ENCODE measurements around the gene TTC7B. TPM values are rescaled to one million over a fixed set of nuclear protein-coding genes. Genes with fewer than 3 reads are reported as not detected.

TTC7B gene
- total RNA-seq, 2 experiments from 2014 or later, result 1.2 to 1.3 TPM

DNA sequence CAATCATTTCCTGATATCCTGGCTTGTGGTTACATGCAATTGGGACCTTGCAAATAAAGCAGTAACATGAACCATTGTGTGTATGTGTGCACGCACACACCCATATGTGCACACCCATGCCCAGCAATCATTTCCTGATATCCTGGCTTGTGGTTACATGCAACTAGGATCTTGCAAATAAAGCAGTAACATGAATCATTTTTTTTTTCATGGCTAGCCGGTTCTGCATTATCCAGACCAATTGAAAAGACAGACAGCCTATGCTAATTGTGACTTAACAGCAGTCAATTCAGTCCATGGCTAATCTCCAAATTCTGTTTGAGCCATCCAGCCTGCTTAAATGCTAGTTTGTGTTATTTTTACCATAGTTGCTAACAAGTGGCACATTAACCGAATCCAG is 134.3 kb downstream of the TTC7B start:
- POLR2A ChIA-PET, result no interaction called here
- peaks cover 10% of the 10 kb centered on the region for H3K4me1 ChIP-seq (ENCODE audit: insufficient read depth, low read length)
- Mint-ChIP-seq H3K27ac (no peak overlapping the region), H3K4me1 (ENCODE audit: low read depth) (peaks cover 12% of the 10 kb centered on the region), H3K9me3 (no peaks in the 10 kb centered on the region), H3K4me3 (no peak overlapping the region), H3K36me3 (ENCODE audit: low read depth) (no peaks in the 10 kb centered on the region), H3K27me3 (no peaks in the 10 kb centered on the region)
- H3K36me3 ChIP-seq (ENCODE audit: insufficient read depth, low read length), result no peaks in the 10 kb centered on the region
- intact Hi-C loops (cut with DNase I, micrococcal nuclease), result no loop called here
- CTCF ChIA-PET, result no interaction called here
- TF ChIP-seq, protein P1, sequence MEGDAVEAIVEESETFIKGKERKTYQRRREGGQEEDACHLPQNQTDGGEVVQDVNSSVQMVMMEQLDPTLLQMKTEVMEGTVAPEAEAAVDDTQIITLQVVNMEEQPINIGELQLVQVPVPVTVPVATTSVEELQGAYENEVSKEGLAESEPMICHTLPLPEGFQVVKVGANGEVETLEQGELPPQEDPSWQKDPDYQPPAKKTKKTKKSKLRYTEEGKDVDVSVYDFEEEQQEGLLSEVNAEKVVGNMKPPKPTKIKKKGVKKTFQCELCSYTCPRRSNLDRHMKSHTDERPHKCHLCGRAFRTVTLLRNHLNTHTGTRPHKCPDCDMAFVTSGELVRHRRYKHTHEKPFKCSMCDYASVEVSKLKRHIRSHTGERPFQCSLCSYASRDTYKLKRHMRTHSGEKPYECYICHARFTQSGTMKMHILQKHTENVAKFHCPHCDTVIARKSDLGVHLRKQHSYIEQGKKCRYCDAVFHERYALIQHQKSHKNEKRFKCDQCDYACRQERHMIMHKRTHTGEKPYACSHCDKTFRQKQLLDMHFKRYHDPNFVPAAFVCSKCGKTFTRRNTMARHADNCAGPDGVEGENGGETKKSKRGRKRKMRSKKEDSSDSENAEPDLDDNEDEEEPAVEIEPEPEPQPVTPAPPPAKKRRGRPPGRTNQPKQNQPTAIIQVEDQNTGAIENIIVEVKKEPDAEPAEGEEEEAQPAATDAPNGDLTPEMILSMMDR (IDR thresholded peaks at IDR 0.05), result no peak
- ATAC-seq (ENCODE audit: poor library complexity), result no peak
- no peak overlapping the region for H3K4me3 ChIP-seq (ENCODE audit: low read length)
- H3K9me3 ChIP-seq (ENCODE audit: control insufficient read depth in 1 of 2, insufficient read depth in 1 of 2, low read length in 2 of 2), result no peaks in the 10 kb centered on the region
- DNase-seq, result no peak
- H3K27ac ChIP-seq (ENCODE audit: low read depth in 1 of 2, low read length in 2 of 2), result no peak overlapping the region
- H3K27me3 ChIP-seq (ENCODE audit: control insufficient read depth in 1 of 2, insufficient read depth in 2 of 2, low read length in 2 of 2), result no peaks in the 10 kb centered on the region

DNA sequence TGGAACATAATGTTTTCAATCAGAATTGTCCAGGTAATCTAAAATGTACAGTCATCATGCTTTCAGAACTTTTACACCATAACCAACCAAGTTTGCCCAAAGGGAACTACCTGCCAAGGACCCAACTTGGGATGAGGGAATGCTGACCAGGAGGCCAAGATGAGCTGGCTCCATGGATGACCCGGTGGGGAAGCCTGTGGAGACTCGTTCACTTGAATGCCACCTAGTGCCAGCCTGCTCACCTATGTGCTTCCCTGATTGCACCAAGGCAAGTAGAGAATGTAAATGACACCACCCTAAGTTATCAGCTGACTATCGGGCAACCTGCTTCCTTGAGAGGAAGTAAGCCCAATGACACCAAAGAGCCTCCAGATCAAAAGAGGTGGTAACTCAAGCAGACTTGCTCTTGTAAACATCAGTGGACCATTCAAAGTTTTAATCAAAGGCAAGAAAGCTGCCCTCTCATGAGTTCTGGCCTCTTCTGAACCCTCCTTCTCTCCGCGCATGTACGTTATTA is 137.3 kb downstream of the TTC7B start:
- TF ChIP-seq, protein P1 (IDR thresholded peaks at IDR 0.05), result no peak
- DNase-seq, result peak in 1 of 14 experiments; percentile 5
- Mint-ChIP-seq H3K4me3 (no peak overlapping the region), H3K36me3 (ENCODE audit: low read depth) (no peaks in the 10 kb centered on the region), H3K9me3 (no peaks in the 10 kb centered on the region), H3K27ac (no peak overlapping the region), H3K4me1 (ENCODE audit: low read depth) (peaks cover 14% of the 10 kb centered on the region), H3K27me3 (no peaks in the 10 kb centered on the region)
- H3K27ac ChIP-seq (ENCODE audit: low read depth in 1 of 2, low read length in 2 of 2), result no peak overlapping the region
- H3K4me3 ChIP-seq (ENCODE audit: low read length), result no peak overlapping the region
- H3K4me1 ChIP-seq (ENCODE audit: insufficient read depth, low read length), result peaks cover 10% of the 10 kb centered on the region
- ATAC-seq (ENCODE audit: poor library complexity), result no peak
- ChIA-PET CTCF (no interaction called here), POLR2A (interaction anchor here (0.9 kb wide), 1 partner anchor 29 kb away, joined by 3 read pairs; no protein-coding TSS in a partner anchor)
- H3K36me3 ChIP-seq (ENCODE audit: insufficient read depth, low read length), result no peaks in the 10 kb centered on the region
- H3K27me3 ChIP-seq (ENCODE audit: control insufficient read depth in 1 of 2, insufficient read depth in 2 of 2, low read length in 2 of 2), result no peaks in the 10 kb centered on the region
- no peaks in the 10 kb centered on the region for H3K9me3 ChIP-seq (ENCODE audit: control insufficient read depth in 1 of 2, insufficient read depth in 1 of 2, low read length in 2 of 2)
- intact Hi-C loops (cut with DNase I, micrococcal nuclease), result no loop called here

DNA sequence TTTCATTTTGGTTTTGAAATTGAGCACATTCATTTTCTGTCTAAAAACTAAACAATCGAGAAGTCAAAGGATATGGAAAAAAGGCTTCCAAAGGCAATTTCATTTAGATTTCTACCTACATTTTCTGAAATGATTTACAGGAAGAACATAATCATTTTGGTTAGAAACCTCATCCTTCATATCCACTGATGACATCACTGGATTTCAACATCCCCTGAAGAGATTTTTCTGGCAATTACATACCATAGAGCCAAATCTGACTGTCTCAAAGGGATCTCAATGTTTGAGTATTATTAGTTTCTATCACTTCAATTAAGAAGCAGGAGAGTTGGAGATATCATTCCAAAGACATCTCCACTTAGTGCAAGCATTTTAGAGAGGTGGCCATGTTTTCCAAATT is 137.8 kb downstream of the TTC7B start:
- ATAC-seq (ENCODE audit: poor library complexity) (no peak), DNase-seq (no peak)
- ChIA-PET POLR2A (interaction anchor here (0.9 kb wide), 1 partner anchor 30 kb away, joined by 3 read pairs; no protein-coding TSS in a partner anchor), CTCF (no interaction called here)
- H3K27me3 Mint-ChIP-seq, result no peaks in the 10 kb centered on the region
- intact Hi-C loops (cut with DNase I, micrococcal nuclease), result no loop called here
- no peaks in the 10 kb centered on the region for H3K9me3 Mint-ChIP-seq
- Histone ChIP-seq H3K27me3 (ENCODE audit: control insufficient read depth in 1 of 2, insufficient read depth in 2 of 2, low read length in 2 of 2) (no peaks in the 10 kb centered on the region), H3K9me3 (ENCODE audit: control insufficient read depth in 1 of 2, insufficient read depth in 1 of 2, low read length in 2 of 2) (no peaks in the 10 kb centered on the region), H3K4me1 (ENCODE audit: insufficient read depth, low read length) (peaks cover 10% of the 10 kb centered on the region), H3K4me3 (ENCODE audit: low read length) (no peak overlapping the region), H3K36me3 (ENCODE audit: insufficient read depth, low read length) (no peaks in the 10 kb centered on the region), H3K27ac (ENCODE audit: low read depth in 1 of 2, low read length in 2 of 2) (no peak overlapping the region)
- TF ChIP-seq, protein P1 (IDR thresholded peaks at IDR 0.05), result no peak
- H3K4me1 Mint-ChIP-seq (ENCODE audit: low read depth), result peaks cover 14% of the 10 kb centered on the region
- H3K4me3 Mint-ChIP-seq, result no peak overlapping the region
- H3K36me3 Mint-ChIP-seq (ENCODE audit: low read depth), result no peaks in the 10 kb centered on the region
- no peak overlapping the region for H3K27ac Mint-ChIP-seq

Measured in CD4-positive, alpha-beta T cell (primary cell).